AML-193 (cell line): ENCODE data around the gene CALU.
A peak's percentile ranks its signal among the peaks of the same experiment; 100 is the strongest.

Experiments used
- DNase-seq, 2 experiments: peaks; one replicate each; lab custom pipeline; 2025; lab: John Stamatoyannopoulos, UW

CALU gene

GRCh38 chr7:128739048-128739962 is at the start of gene CALU:
TSS of gene CALU (plus strand) at chr7:128739359. CDS start at chr7:128748584, 9,225 bp downstream.
- DNase-seq, result peak; percentile 89 to 90

- no peak for DNase-seq
Observed at GRCh38 chr7:128691227-128691626, 47.9 kb upstream of the CALU start.

GRCh38 chr7:128692623-128693270 is 46.4 kb upstream of the CALU start:
- no peak for DNase-seq

GRCh38 chr7:128693373-128694015 is 45.7 kb upstream of the CALU start:
- no peak for DNase-seq

GRCh38 chr7:128694738-128695137 is 44.4 kb upstream of the CALU start:
- DNase-seq, result no peak

- DNase-seq, result no peak
Observed at GRCh38 chr7:128697302-128697905, 41.8 kb upstream of the CALU start.

GRCh38 chr7:128699196-128699712 is 39.9 kb upstream of the CALU start:
- no peak for DNase-seq

- no peak for DNase-seq
Observed at GRCh38 chr7:128699895-128700294, 39.3 kb upstream of the CALU start.

- DNase-seq, result no peak
Observed at GRCh38 chr7:128701062-128701785, 37.9 kb upstream of the CALU start.

- DNase-seq, result no peak
Observed at GRCh38 chr7:128703609-128704241, 35.4 kb upstream of the CALU start.

- DNase-seq, result no peak
Observed at GRCh38 chr7:128705891-128706333, 33.2 kb upstream of the CALU start.

- DNase-seq, result no peak
Observed at GRCh38 chr7:128707752-128708151, 31.4 kb upstream of the CALU start.

GRCh38 chr7:128708235-128708634 is 30.9 kb upstream of the CALU start:
- no peak for DNase-seq

GRCh38 chr7:128708824-128709223 is 30.3 kb upstream of the CALU start:
- DNase-seq, result no peak

- DNase-seq, result peak in 1 of 2 experiments; percentile 4
Observed at GRCh38 chr7:128710481-128710880, 28.7 kb upstream of the CALU start.

GRCh38 chr7:128713794-128714193 is 25.4 kb upstream of the CALU start:
- no peak for DNase-seq

GRCh38 chr7:128714701-128715495 is 24.3 kb upstream of the CALU start:
- DNase-seq, result no peak

GRCh38 chr7:128718967-128719642 is 20.1 kb upstream of the CALU start:
- no peak for DNase-seq

- DNase-seq, result no peak
Observed at GRCh38 chr7:128721376-128721775, 17.8 kb upstream of the CALU start.
